H1 (cell line): Measurements from ENCODE around the gene CPSF7. TPM values are rescaled to one million over a fixed set of nuclear protein-coding genes. Genes with fewer than 3 reads are reported as not detected.

Source experiments
- CTCF ChIA-PET: fragments of 300-600 bp; sonication (Branson Sonifier 250); formaldehyde crosslinking; loops from one replicate; lab custom pipeline; 2021; ENCODE audit not compliant: partially characterized antibody; lab: Charles Lee
- POLR2A ChIA-PET: fragments of 300-600 bp; sonication (Branson Sonifier 250); formaldehyde crosslinking; loops from one replicate; lab custom pipeline; 2021; ENCODE audit warnings: inconsistent platforms; ENCODE audit not compliant: partially characterized antibody; lab: Charles Lee
- DNase-seq, 2 experiments: peaks; one replicate each; pipeline versions ENCODE4 v3.0.0 to v3.0.0-alpha.2; 2010 to 2022; ENCODE audit warnings: low spot score in 2 of 2, low read depth in 1 of 2, mixed read lengths in 1 of 2
- FAIRE-seq: peaks from 2 replicates; lab custom pipeline; 2011; peaks lifted over from hg19 to GRCh38; lab: Jason Lieb, UNC
- H2AFZ ChIP-seq: 2 replicates; pipeline ENCODE4 v1.8.1; 2012; ENCODE audit warnings: low read length, inconsistent platforms
- H2AK5ac ChIP-seq: 2 replicates; pipeline ENCODE4 v1.6.1; 2013; ENCODE audit warnings: low read depth, low read length
- H2BK120ac ChIP-seq: replicated peaks from 2 replicates; pipeline ENCODE3; 2013; ENCODE audit warnings: low read depth, low read length, inconsistent platforms
- H2BK12ac ChIP-seq: 2 replicates; pipeline ENCODE4 v1.6.1; 2013; ENCODE audit warnings: low read depth, low read length
- H2BK15ac ChIP-seq: 2 replicates; pipeline ENCODE4 v1.6.1; 2013; ENCODE audit warnings: low read length
- H2BK20ac ChIP-seq: 2 replicates; pipeline ENCODE4 v1.6.1; 2013; ENCODE audit warnings: low read length
- H2BK5ac ChIP-seq: 2 replicates; pipeline ENCODE4 v1.6.1; 2013; ENCODE audit warnings: low read depth, low read length
- H3K14ac ChIP-seq: 2 replicates; pipeline ENCODE4 v1.6.1; 2013; ENCODE audit warnings: inconsistent platforms; ENCODE audit not compliant: insufficient read length
- H3K18ac ChIP-seq: 2 replicates; pipeline ENCODE4 v1.6.1; 2013; ENCODE audit warnings: low read length; ENCODE audit errors: extremely low read depth
- H3K23ac ChIP-seq: 2 replicates; pipeline ENCODE4 v1.6.1; 2013; ENCODE audit warnings: inconsistent platforms; ENCODE audit not compliant: insufficient read length
- H3K23me2 ChIP-seq: 2 replicates; pipeline ENCODE4 v1.6.1; 2013; ENCODE audit warnings: low read depth, low read length
- H3K27ac ChIP-seq: 2 replicates; pipeline ENCODE4 v1.6.1; 2011; ENCODE audit warnings: low read depth, low read length, inconsistent platforms
- H3K27me3 ChIP-seq, 4 experiments: replicated peaks in 1 of 4; 1 replicate in 1 of 4; 2 replicates in 3 of 4; pipeline versions ENCODE4 v1.6.1 to v1.8.1; 2011 to 2013; ENCODE audit warnings: low read length in 3 of 4, mild to moderate bottlenecking in 3 of 4, inconsistent platforms in 2 of 4, mixed read lengths in 2 of 4, moderate library complexity in 1 of 4; ENCODE audit not compliant: control insufficient read depth in 3 of 4, insufficient read depth in 3 of 4; ENCODE audit errors: extremely low read depth in 1 of 4
- H3K36me3 ChIP-seq, 4 experiments: 2 replicates each; pipeline versions ENCODE4 v1.6.1 to v1.8.1; 2011 to 2013; ENCODE audit warnings: mild to moderate bottlenecking in 4 of 4, low read length in 3 of 4, moderate library complexity in 2 of 4, control low read depth in 1 of 4, inconsistent platforms in 1 of 4; ENCODE audit not compliant: insufficient read depth in 4 of 4, control insufficient read depth in 2 of 4
- H3K4ac ChIP-seq: replicated peaks from 2 replicates; pipeline ENCODE3; 2013; ENCODE audit warnings: low read length, low read depth, mixed read lengths, inconsistent platforms; ENCODE audit not compliant: insufficient read length
- H3K4me1 ChIP-seq, 4 experiments: replicated peaks in 1 of 4; 1 replicate in 1 of 4; 2 replicates in 3 of 4; pipeline versions ENCODE4 v1.6.1 to v1.8.1; 2011 to 2013; ENCODE audit warnings: low read length in 3 of 4, inconsistent platforms in 2 of 4, mixed read lengths in 1 of 4; ENCODE audit not compliant: insufficient read depth in 4 of 4, control insufficient read depth in 3 of 4
- H3K4me2 ChIP-seq, 2 experiments: 2 replicates each; pipeline versions ENCODE4 v1.6.1 to v1.8.1; 2011 to 2013; ENCODE audit warnings: low read depth in 2 of 2, low read length in 2 of 2, control low read depth in 1 of 2, inconsistent platforms in 1 of 2, mild to moderate bottlenecking in 1 of 2; ENCODE audit not compliant: insufficient read depth in 1 of 2
- H3K4me3 ChIP-seq, 4 experiments: fragments of 200-600, 300-600 bp in 1 of 4; sonication (generic), shearing (Covaris generic), sonication (Bioruptor Twin) in 1 of 4; 2 replicates each; pipeline versions ENCODE4 v1.5.1 to v1.8.1; 2011 to 2016; ENCODE audit warnings: low read length in 4 of 4, low read depth in 3 of 4, control low read depth in 2 of 4, inconsistent platforms in 2 of 4, mild to moderate bottlenecking in 2 of 4, mixed read lengths in 1 of 4, moderate library complexity in 1 of 4; ENCODE audit not compliant: insufficient read depth in 2 of 4; ENCODE audit errors: extremely low read depth in 1 of 4
- H3K56ac ChIP-seq: replicated peaks from 2 replicates; pipeline ENCODE3; 2013; ENCODE audit warnings: low read depth, mild to moderate bottlenecking, mixed read lengths, low read length, inconsistent platforms; ENCODE audit not compliant: insufficient read length
- H3K79me1 ChIP-seq: 2 replicates; pipeline ENCODE4 v1.6.1; 2013; ENCODE audit warnings: low read depth, low read length, control low read depth
- H3K79me2 ChIP-seq, 2 experiments: 2 replicates each; pipeline versions ENCODE4 v1.6.1 to v1.8.1; 2012 to 2013; ENCODE audit warnings: low read length in 2 of 2, mild to moderate bottlenecking in 2 of 2, inconsistent platforms in 1 of 2; ENCODE audit not compliant: insufficient read depth in 2 of 2, control insufficient read depth in 1 of 2
- H3K9ac ChIP-seq, 4 experiments: replicated peaks in 1 of 4; 1 replicate in 1 of 4; 2 replicates in 3 of 4; pipeline versions ENCODE4 v1.6.1 to v1.8.1; 2011 to 2013; ENCODE audit warnings: low read depth in 3 of 4, low read length in 3 of 4, control low read depth in 2 of 4, mild to moderate bottlenecking in 2 of 4, moderate library complexity in 2 of 4, inconsistent platforms in 1 of 4; ENCODE audit errors: extremely low read depth in 1 of 4
- H3K9me3 ChIP-seq, 2 experiments: 2 replicates each; pipeline versions ENCODE4 v1.6.1 to v1.8.1; 2012 to 2013; ENCODE audit warnings: mild to moderate bottlenecking in 2 of 2, moderate library complexity in 2 of 2, control low read depth in 1 of 2, inconsistent platforms in 1 of 2, low read depth in 1 of 2, low read length in 1 of 2, mixed read lengths in 1 of 2; ENCODE audit not compliant: insufficient read depth in 2 of 2
- H4K20me1 ChIP-seq, 2 experiments: replicated peaks in 1 of 2; 2 replicates each; pipeline versions ENCODE3 to v1.8.1; 2011 to 2013; ENCODE audit warnings: inconsistent platforms in 2 of 2, low read length in 2 of 2, mild to moderate bottlenecking in 1 of 2; ENCODE audit not compliant: insufficient read depth in 2 of 2, control insufficient read depth in 1 of 2
- H4K5ac ChIP-seq: 2 replicates; pipeline ENCODE4 v1.6.1; 2013; ENCODE audit warnings: low read length, low read depth, mixed read lengths, inconsistent platforms; ENCODE audit not compliant: insufficient read length
- H4K8ac ChIP-seq: 2 replicates; pipeline ENCODE4 v1.8.0; 2013; ENCODE audit warnings: mild to moderate bottlenecking, moderate library complexity, low read length, inconsistent platforms; ENCODE audit not compliant: insufficient read depth; ENCODE audit errors: extremely low read depth
- H4K91ac ChIP-seq: replicated peaks from 2 replicates; pipeline ENCODE3; 2013; ENCODE audit warnings: low read length, mixed read lengths, inconsistent platforms; ENCODE audit not compliant: insufficient read length
- ASH2L ChIP-seq: fragments of 200-600, 300-600 bp; sonication (generic); IDR thresholded peaks from one replicate; pipeline ENCODE4 v1.7.1; 2017; ENCODE audit warnings: low read length
- CBX5 ChIP-seq: fragments of 300-800, 300-1000 bp; sonication (generic); IDR thresholded peaks from 2 replicates; pipeline ENCODE4 v1.7.1; 2016; ENCODE audit warnings: antibody characterized with exemption, low read length, low read depth
- CHD1 ChIP-seq: IDR thresholded peaks from 2 replicates; pipeline ENCODE4 v1.6.1; 2012; ENCODE audit warnings: low read depth, low read length, improper control_type of control experiment
- GABPA ChIP-seq: IDR thresholded peaks from 2 replicates; pipeline ENCODE4 v1.6.1; 2011; ENCODE audit warnings: mild to moderate bottlenecking, low read length, moderate library complexity, borderline replicate concordance; ENCODE audit not compliant: insufficient read depth
- HDAC2 ChIP-seq, 2 experiments: fragments of 300-600 bp in 1 of 2; sonication (generic) in 1 of 2; IDR thresholded peaks; 2 replicates each; pipeline ENCODE4 v1.6.1; 2011 to 2012; ENCODE audit warnings: low read depth in 2 of 2, low read length in 2 of 2, mild to moderate bottlenecking in 2 of 2, moderate library complexity in 2 of 2, borderline replicate concordance in 1 of 2, inconsistent platforms in 1 of 2
- JUN ChIP-seq: IDR thresholded peaks from 2 replicates; pipeline ENCODE4 v1.6.1; 2011; ENCODE audit warnings: low read depth, mild to moderate bottlenecking, improper control_type of control experiment, low read length
- MAFK ChIP-seq: IDR thresholded peaks from 2 replicates; pipeline ENCODE4 v1.6.1; 2012; ENCODE audit warnings: low read depth, mild to moderate bottlenecking, improper control_type of control experiment, low read length
- POLR2A ChIP-seq, 2 experiments: IDR thresholded peaks; 1 replicate in 1 of 2; 2 replicates in 1 of 2; pipeline ENCODE4 v1.6.1; 2011; ENCODE audit warnings: low read depth in 2 of 2, low read length in 2 of 2, mild to moderate bottlenecking in 2 of 2; ENCODE audit errors: control extremely low read depth in 1 of 2
- RNF2 ChIP-seq: fragments of 200-900, 300-1000 bp; sonication (generic); IDR thresholded peaks from 2 replicates; pipeline ENCODE4 v1.7.1; 2016; ENCODE audit warnings: borderline replicate concordance, low read depth, mild to moderate bottlenecking, antibody characterized with exemption, low read length; ENCODE audit not compliant: poor library complexity, severe bottlenecking; ENCODE audit errors: missing control alignments
- SAP30 ChIP-seq: fragments of 300-600 bp; sonication (generic); IDR thresholded peaks from 2 replicates; pipeline ENCODE4 v1.7.1; 2012; ENCODE audit warnings: low read length, moderate library complexity, mild to moderate bottlenecking, inconsistent platforms; ENCODE audit not compliant: insufficient read depth, insufficient replicate concordance
- SIX5 ChIP-seq: IDR thresholded peaks from 2 replicates; pipeline ENCODE4 v1.6.1; 2011; ENCODE audit warnings: mild to moderate bottlenecking, low read depth, low read length
- SUZ12 ChIP-seq: fragments of 200-600 bp; sonication (generic); IDR thresholded peaks from 2 replicates; pipeline ENCODE4 v1.6.1; 2012; ENCODE audit warnings: mild to moderate bottlenecking, inconsistent platforms, low read length, moderate library complexity, mixed read lengths
- TAF7 ChIP-seq: optimal IDR thresholded peaks from 2 replicates; pipeline ENCODE3; 2011; ENCODE audit warnings: low read depth, mild to moderate bottlenecking, inconsistent platforms, low read length, moderate library complexity, borderline replicate concordance
- ZNF274 ChIP-seq: IDR thresholded peaks from 2 replicates; pipeline ENCODE4 v1.7.0; 2012; ENCODE audit warnings: low read length, borderline replicate concordance; ENCODE audit errors: extremely low read depth
- WGBS, 2 experiments: shearing (Covaris generic) in 1 of 2; methylation state at CpG; one replicate each; pipeline versions ENCODE4 v1.1.6 to v1.1.7; 2013 to 2015; ENCODE audit warnings: low lambda C conversion rate in 2 of 2, mixed read lengths in 2 of 2, inconsistent platforms in 1 of 2, low coverage in 1 of 2, missing lambda C conversion rate in 1 of 2; ENCODE audit not compliant: insufficient replicate concordance in 2 of 2, insufficient coverage in 1 of 2, insufficient read length in 1 of 2; ENCODE audit errors: extremely low coverage in 1 of 2, missing lambda C conversion rate in 1 of 2; 5-methylcytosine and 5-hydroxymethylcytosine counted together
- polyA plus RNA-seq, 7 experiments: library from polyadenylated mRNA; depleted of rRNA in 3 of 7; stranded (reverse) in 5 of 7; unstranded in 2 of 7; fragments of >200 nt in 5 of 7; fragments of 200-250 nt in 2 of 7; gene quantifications; 1 replicate in 5 of 7; 2 replicates in 1 of 7; 4 replicates in 1 of 7; pipeline versions ENCODE4 v1.2.1 to v1.2.3, GENCODE V29; 2011 to 2013; ENCODE audit warnings: missing spikeins in 2 of 7, mixed read lengths in 2 of 7
- total RNA-seq: library from RNA; stranded (reverse); fragmentation: NEBNext Ultra II Directional; extraction: Animal tissue kit (Norgen Biotek cat#: 25700); gene quantifications from 2 replicates; pipeline ENCODE4 v1.2.1, GENCODE V29; 2021

Gene CPSF7
- total and polyA plus RNA-seq, 2 of the 8 experiments (the other 6 are each of a cell fraction or from before 2014, with no cell fraction given) = 95.9 to 122 TPM

GRCh38 chr11:61453695-61454094, 23.9 kb upstream of the CPSF7 start:
- CTCF ChIA-PET = interaction anchor here (1.3 to 57.8 kb wide), 4 partner anchors 7 to 64 kb away, joined by 3 to 2106 read pairs (median 6); partner anchors contain the start of gene LRRC10B
- TF ChIP-seq GABPA (no peak), TAF7 (no peak), RNF2 (no peak), MAFK (no peak), JUN (no peak), SIX5 (no peak), SAP30 (no peak), SUZ12 (no peak), ZNF274 (no peak), ASH2L (no peak), CHD1 (no peak), POLR2A (IDR thresholded peaks at IDR 0.05; ENCODE audit: control extremely low read depth in 1 of 2, low read depth in 2 of 2, low read length in 2 of 2) (no peak), CBX5 (no peak), HDAC2 (IDR thresholded peaks at IDR 0.05; ENCODE audit: borderline replicate concordance in 1 of 2, low read depth in 2 of 2, low read length in 2 of 2) (no peak)

More at GRCh38 chr11:61453695-61454094, 23.9 kb upstream of the CPSF7 start:
- no peak overlapping the region for H2BK120ac ChIP-seq
- no peak overlapping the region for H3K23ac ChIP-seq
- no peak overlapping the region for H3K56ac ChIP-seq
- FAIRE-seq (no peak), DNase-seq (no peak)
- H3K27ac ChIP-seq = no peak overlapping the region
- H3K79me1 ChIP-seq = no peaks in the 10 kb centered on the region; the same call in 1 of the 2 replicates
- no peak overlapping the region for H3K9ac ChIP-seq
- H3K18ac ChIP-seq = no peak overlapping the region
- no peak overlapping the region for H2BK12ac ChIP-seq
- no peak overlapping the region for H3K14ac ChIP-seq
- H4K20me1 ChIP-seq = peaks cover 0 to 3% of the 10 kb centered on the region in 2 experiments
- no peak overlapping the region for H2BK15ac ChIP-seq
- no peak overlapping the region for H2AFZ ChIP-seq
- H3K79me2 ChIP-seq = no peaks in the 10 kb centered on the region
- H4K8ac ChIP-seq = no peak overlapping the region
- no peak overlapping the region for H3K4me3 ChIP-seq
- no peak overlapping the region for H2BK5ac ChIP-seq
- H3K9me3 ChIP-seq = no peaks in the 10 kb centered on the region
- H4K91ac ChIP-seq = no peak overlapping the region
- peaks cover 0 to 20% (median 6%) of the 10 kb centered on the region in 4 experiments; a peak in 5 of 8 replicates for H3K36me3 ChIP-seq
- no peak overlapping the region for H2BK20ac ChIP-seq
- H3K4me2 ChIP-seq = no peak overlapping the region
- H4K5ac ChIP-seq = no peak overlapping the region
- POLR2A ChIA-PET = interaction anchor here (0.6 to 0.9 kb wide), 2 partner anchors 28 to 44 kb away, joined by 3 read pairs; no protein-coding TSS in a partner anchor
- H2AK5ac ChIP-seq = no peak overlapping the region
- WGBS, 2 experiments = 93% methylated on average over 3 of the region's 3 CpGs; no CpG with 5 or more reads in 1 of the 2 experiments
- no peaks in the 10 kb centered on the region for H3K23me2 ChIP-seq
- no peaks in the 10 kb centered on the region for H3K4me1 ChIP-seq
- H3K27me3 ChIP-seq = no peaks in the 10 kb centered on the region
- H3K4ac ChIP-seq = no peak overlapping the region
